HCT116 (cell line): Measurements from ENCODE around the gene METRN. TPM values are rescaled to one million over a fixed set of nuclear protein-coding genes. Genes with fewer than 3 reads are reported as not detected.

Experiments
- ATAC-seq: fragments of 200-7000 bp; cut with Tn5 transposase; 2 replicates; pipeline ENCODE4 v1.9.1; 2020; ENCODE audit warnings: mild to moderate bottlenecking, moderate library complexity
- BruUV-seq: library from RNA; stranded (reverse); fragments of 400-500 nt; replicated peaks from 2 replicates; lab custom pipeline; 2021; lab: Mats Ljungman, UMichigan
- CTCF ChIA-PET: fragments of 300-600 bp; sonication (Branson Sonifier 250); formaldehyde crosslinking; loops from one replicate; lab custom pipeline; 2021; ENCODE audit warnings: antibody characterized with exemption; lab: Charles Lee
- POLR2A ChIA-PET: fragments of 300-600, 350-600 bp; sonication (Branson Sonifier 250); formaldehyde crosslinking; loops from one replicate; lab custom pipeline; 2021; ENCODE audit warnings: antibody characterized with exemption; lab: Charles Lee
- RAD21 ChIA-PET, 2 experiments: fragments of 300-600 bp; sonication (Branson Sonifier 250); formaldehyde crosslinking; loops; one replicate each; lab custom pipeline; 2023; ENCODE audit warnings: low total read pairs in 2 of 2; ENCODE audit not compliant: uncharacterized antibody in 2 of 2, unreplicated experiment in 2 of 2, low non-redundant PET in 1 of 2; lab: Charles Lee
- DNase-seq: peaks from one replicate; pipeline ENCODE4 v3.0.0-alpha.2; 2010; ENCODE audit warnings: low read depth, low spot score
- H2AFZ ChIP-seq: fragments of 200-600 bp; shearing (Covaris generic), sonication (generic); 2 replicates; pipeline ENCODE4 v1.6.1; 2017; ENCODE audit warnings: low read depth, mixed run types, mixed read lengths, antibody characterized with exemption, low read length; ENCODE audit not compliant: poor library complexity, severe bottlenecking
- H3K27ac ChIP-seq: 2 replicates; pipeline ENCODE4 v1.5.1; 2012; ENCODE audit warnings: low read depth, low read length
- H3K27me3 ChIP-seq: fragments of 200-600 bp; sonication (generic); 2 replicates; pipeline ENCODE4 v1.6.1; 2016; ENCODE audit warnings: mixed run types, low read length, mixed read lengths; ENCODE audit not compliant: insufficient read depth
- H3K36me3 ChIP-seq, 2 experiments: fragments of 200-500 bp in 1 of 2; fragments of 200-600 bp in 1 of 2; sonication (Bioruptor generic) in 1 of 2; sonication (generic) in 1 of 2; 2 replicates each; pipeline versions ENCODE4 v1.5.1 to v1.6.1; 2014 to 2016; ENCODE audit warnings: low read length in 2 of 2, inconsistent platforms in 1 of 2, mixed read lengths in 1 of 2, mixed run types in 1 of 2; ENCODE audit not compliant: insufficient read depth in 2 of 2, control insufficient read depth in 1 of 2
- H3K4me1 ChIP-seq, 2 experiments: fragments of 200-600 bp in 1 of 2; sonication (generic) in 1 of 2; 2 replicates each; pipeline versions ENCODE4 v1.5.1 to v1.6.1; 2012 to 2017; ENCODE audit warnings: low read length in 2 of 2, inconsistent platforms in 1 of 2, mild to moderate bottlenecking in 1 of 2, mixed read lengths in 1 of 2, mixed run types in 1 of 2, moderate library complexity in 1 of 2; ENCODE audit not compliant: insufficient read depth in 2 of 2, control insufficient read depth in 1 of 2
- H3K4me2 ChIP-seq: fragments of 200-600 bp; sonication (generic); 2 replicates; pipeline ENCODE4 v1.6.1; 2017; ENCODE audit warnings: mixed run types, low read length, mixed read lengths
- H3K4me3 ChIP-seq, 2 experiments: fragments of 200-600 bp in 1 of 2; sonication (generic) in 1 of 2; replicated peaks in 1 of 2; 2 replicates each; pipeline ENCODE4 v1.5.1; 2011 to 2016; ENCODE audit warnings: low read length in 2 of 2, control low read depth in 1 of 2, low read depth in 1 of 2, mild to moderate bottlenecking in 1 of 2, mixed read lengths in 1 of 2, mixed run types in 1 of 2
- H3K79me2 ChIP-seq: fragments of 200-600 bp; sonication (generic); 2 replicates; pipeline ENCODE4 v1.6.1; 2017; ENCODE audit warnings: mild to moderate bottlenecking, mixed run types, low read length, moderate library complexity, mixed read lengths; ENCODE audit not compliant: insufficient read depth
- H3K9ac ChIP-seq: fragments of 200-600 bp; sonication (generic); 2 replicates; pipeline ENCODE4 v1.6.1; 2016; ENCODE audit warnings: low read length, mixed read lengths
- H3K9me2 ChIP-seq: fragments of 200-600 bp; sonication (generic), shearing (Covaris generic); 2 replicates; pipeline ENCODE4 v1.6.1; 2017; ENCODE audit warnings: mixed run types, mild to moderate bottlenecking, moderate library complexity; ENCODE audit not compliant: insufficient read depth
- H3K9me3 ChIP-seq, 2 experiments: fragments of 200-500 bp in 1 of 2; fragments of 200-600 bp in 1 of 2; sonication (Bioruptor generic) in 1 of 2; sonication (generic) in 1 of 2; 2 replicates each; pipeline ENCODE4 v1.6.1; 2014 to 2017; ENCODE audit warnings: low read length in 2 of 2, mixed read lengths in 2 of 2, inconsistent platforms in 1 of 2, low read depth in 1 of 2, mild to moderate bottlenecking in 1 of 2, mixed run types in 1 of 2, moderate library complexity in 1 of 2; ENCODE audit not compliant: control insufficient read depth in 1 of 2, insufficient read depth in 1 of 2
- H4K20me1 ChIP-seq: fragments of 200-600 bp; sonication (generic), shearing (Covaris generic); 2 replicates; pipeline ENCODE4 v1.6.1; 2017; ENCODE audit warnings: mixed run types, mild to moderate bottlenecking, moderate library complexity; ENCODE audit not compliant: insufficient read depth
- CTCF ChIP-seq, 3 experiments: fragments of 200-600 bp in 1 of 3; sonication (generic) in 1 of 3; IDR thresholded peaks in 2 of 3; conservative IDR thresholded peaks in 1 of 3; 2 replicates each; pipeline ENCODE4 v1.5.1; 2012 to 2017; ENCODE audit warnings: low read depth in 2 of 3, low read length in 2 of 3, antibody characterized with exemption in 1 of 3, borderline replicate concordance in 1 of 3, control low read depth in 1 of 3, mild to moderate bottlenecking in 1 of 3, mixed read lengths in 1 of 3, mixed run types in 1 of 3, moderate library complexity in 1 of 3; ENCODE audit not compliant: insufficient read depth in 1 of 3
- ELF1 ChIP-seq: IDR thresholded peaks from 2 replicates; pipeline ENCODE4 v1.6.1; 2012; ENCODE audit warnings: low read depth, borderline replicate concordance
- EZH2 ChIP-seq: fragments of 200-600 bp; sonication (generic); IDR thresholded peaks from 2 replicates; pipeline ENCODE4 v1.6.1; 2017; ENCODE audit warnings: antibody characterized with exemption, mixed run types
- FOSL1 ChIP-seq: IDR thresholded peaks from 2 replicates; pipeline ENCODE4 v1.6.1; 2012; ENCODE audit warnings: low read depth
- POLR2A ChIP-seq: IDR thresholded peaks from 2 replicates; pipeline ENCODE4 v1.7.0; 2011; ENCODE audit warnings: borderline replicate concordance; ENCODE audit not compliant: insufficient read depth, insufficient read length; ENCODE audit errors: extremely low read depth
- RAD21 ChIP-seq: IDR thresholded peaks from 2 replicates; pipeline ENCODE4 v1.6.1; 2012; ENCODE audit warnings: low read depth, mild to moderate bottlenecking
- SIN3A ChIP-seq: IDR thresholded peaks from 2 replicates; pipeline ENCODE4 v1.6.1; 2012; ENCODE audit warnings: low read depth
- YY1 ChIP-seq: IDR thresholded peaks from 2 replicates; pipeline ENCODE4 v1.6.1; 2011; ENCODE audit warnings: low read length, low read depth, moderate library complexity, mild to moderate bottlenecking; ENCODE audit not compliant: insufficient replicate concordance; ENCODE audit errors: extremely low read depth
- ZBTB33 ChIP-seq: IDR thresholded peaks from 2 replicates; pipeline ENCODE4 v1.6.1; 2011; ENCODE audit warnings: mild to moderate bottlenecking, low read length, moderate library complexity; ENCODE audit not compliant: insufficient replicate concordance; ENCODE audit errors: extremely low read depth
- ZFX ChIP-seq: fragments of 450-650 bp; IDR thresholded peaks from 2 replicates; pipeline ENCODE4 v1.6.1; 2017
- ZNF274 ChIP-seq: fragments of 200-500 bp; sonication (Bioruptor generic); IDR thresholded peaks from 2 replicates; pipeline ENCODE4 v1.6.1; 2014; ENCODE audit warnings: mild to moderate bottlenecking, low read depth, low read length, inconsistent platforms
- intact Hi-C: fragments of 100-400 bp; cut with micrococcal nuclease; formaldehyde crosslinking; loops from 2 replicates; pipeline ENCODE4 v1.10.0; 2022
- total RNA-seq: library from RNA; stranded (reverse); gene quantifications from one replicate; pipeline ENCODE4 v1.2.1, GENCODE V29; 2021; ENCODE audit not compliant: unreplicated experiment

METRN gene
- total RNA-seq, 1 experiment from 2014 or later: 193 TPM

GRCh38 chr16:673399-673991 lies 41.4 kb upstream of the METRN start:
- intact Hi-C loops: no loop called here
- CTCF ChIA-PET: no interaction called here
- ATAC-seq (no peak), DNase-seq (no peak)
- no peaks in the 10 kb centered on the region for H3K9me3 ChIP-seq
- POLR2A ChIA-PET: no interaction called here
- no peaks in the 10 kb centered on the region for H3K9me2 ChIP-seq
- H3K27ac ChIP-seq: no peak overlapping the region
- no peak overlapping the region for H2AFZ ChIP-seq
- no peak overlapping the region for H3K4me2 ChIP-seq
- peaks cover 21% of the 10 kb centered on the region for H3K79me2 ChIP-seq
- H3K9ac ChIP-seq: no peak overlapping the region
- BruUV-seq: TSS peak; percentile 21
- RAD21 ChIA-PET: no interaction called here
- no peaks in the 10 kb centered on the region for H3K27me3 ChIP-seq
- H3K4me1 ChIP-seq: peaks cover 0 to 5% of the 10 kb centered on the region in 2 experiments; a peak in 1 of 4 replicates
- H4K20me1 ChIP-seq: no peaks in the 10 kb centered on the region
- no peak for TF ChIP-seq ZFX
- TF ChIP-seq FOSL1: no peak
- no peak for TF ChIP-seq CTCF (IDR thresholded peaks at IDR 0.05 in 2 of 3, conservative IDR thresholded peaks at IDR 0.05 in 1 of 3; ENCODE audit: borderline replicate concordance in 1 of 3, insufficient read depth in 1 of 3, low read depth in 2 of 3, low read length in 2 of 3)
- no peak for TF ChIP-seq RAD21
- TF ChIP-seq EZH2: no peak
- TF ChIP-seq, all 23 proteins: peak for 0
- no peak overlapping the region for H3K4me3 ChIP-seq
- peaks cover 0 to 4% of the 10 kb centered on the region in 2 experiments; a peak in 1 of 4 replicates for H3K36me3 ChIP-seq

- Histone ChIP-seq H4K20me1 (no peaks in the 10 kb centered on the region), H3K27me3 (no peaks in the 10 kb centered on the region), H3K79me2 (peaks cover 12% of the 10 kb centered on the region), H3K9ac (no peak overlapping the region), H3K4me1 (peaks cover 0 to 6% of the 10 kb centered on the region in 2 experiments; a peak in 1 of 4 replicates), H3K4me2 (no peak overlapping the region), H2AFZ (no peak overlapping the region), H3K9me2 (no peaks in the 10 kb centered on the region), H3K36me3 (peaks cover 0 to 4% of the 10 kb centered on the region in 2 experiments; a peak in 1 of 4 replicates), H3K27ac (no peak overlapping the region), H3K9me3 (no peaks in the 10 kb centered on the region), H3K4me3 (no peak overlapping the region)
- POLR2A ChIA-PET: no interaction called here
- CTCF ChIA-PET: no interaction called here
- intact Hi-C loops: no loop called here
- RAD21 ChIA-PET: no interaction called here
- no TSS peak for BruUV-seq
- DNase-seq (no peak), ATAC-seq (no peak)
- TF ChIP-seq ZBTB33 (no peak), SIN3A (no peak), POLR2A (no peak), ZNF274 (no peak), RAD21 (no peak), YY1 (no peak), ZFX (no peak), ELF1 (no peak)
These were observed 40.6 kb upstream of the METRN start for GRCh38 chr16:674214-674881.
